KMS-11 (cell line): ENCODE data around the gene MED26.

Experiments used
- H2AFZ ChIP-seq: fragments of 200-600 bp; sonication (generic); 2 replicates; pipeline ENCODE4 v1.6.1; 2016; ENCODE audit warnings: antibody characterized with exemption, mixed run types, low read depth
- H3K27ac ChIP-seq: fragments of 200-600 bp; sonication (generic); 2 replicates; pipeline ENCODE4 v1.6.1; 2016; ENCODE audit warnings: mild to moderate bottlenecking, mixed run types
- H3K27me3 ChIP-seq: fragments of 200-600 bp; sonication (generic); 2 replicates; pipeline ENCODE4 v1.6.1; 2017; ENCODE audit warnings: mild to moderate bottlenecking, low read depth, mixed run types, moderate library complexity; ENCODE audit not compliant: insufficient read depth
- H3K36me3 ChIP-seq: fragments of 200-600 bp; sonication (generic); 2 replicates; pipeline ENCODE4 v1.6.1; 2017; ENCODE audit warnings: mild to moderate bottlenecking, mixed run types; ENCODE audit not compliant: insufficient read depth
- H3K4me1 ChIP-seq: fragments of 200-600 bp; sonication (generic); 2 replicates; pipeline ENCODE4 v1.6.1; 2016; ENCODE audit warnings: mild to moderate bottlenecking, low read depth, mixed run types; ENCODE audit not compliant: poor library complexity, severe bottlenecking
- H3K4me2 ChIP-seq: fragments of 200-600 bp; sonication (generic); 2 replicates; pipeline ENCODE4 v1.7.0; 2016; ENCODE audit warnings: mild to moderate bottlenecking, mixed run types
- H3K4me3 ChIP-seq: fragments of 200-600 bp; sonication (generic); IDR thresholded peaks from 2 replicates; pipeline ENCODE4 v1.6.1; 2017; ENCODE audit warnings: low read depth, low read length, mixed read lengths; ENCODE audit not compliant: insufficient read depth
- H3K79me2 ChIP-seq: fragments of 200-600 bp; sonication (generic); 2 replicates; pipeline ENCODE4 v1.6.1; 2016; ENCODE audit warnings: low read depth, mixed run types; ENCODE audit not compliant: insufficient read depth
- H3K9ac ChIP-seq: fragments of 200-600 bp; sonication (generic); 2 replicates; pipeline ENCODE4 v1.6.1; 2016; ENCODE audit warnings: mild to moderate bottlenecking, mixed run types
- H4K20me1 ChIP-seq: fragments of 200-600 bp; sonication (generic); 2 replicates; pipeline ENCODE4 v1.6.1; 2016; ENCODE audit warnings: mild to moderate bottlenecking, mixed run types; ENCODE audit not compliant: insufficient read depth
- CTCF ChIP-seq: fragments of 200-600 bp; sonication (generic); conservative IDR thresholded peaks from 2 replicates; pipeline ENCODE4 v1.6.1; 2017; ENCODE audit warnings: low read depth, mild to moderate bottlenecking, antibody characterized with exemption, low read length, moderate library complexity, mixed read lengths

Gene MED26

GRCh38 chr19:16631465-16631864 is 3.5 kb upstream of the MED26 start:
- no peak overlapping the region for H3K4me2 ChIP-seq
- H3K4me1 ChIP-seq, result peaks cover 33% of the 10 kb centered on the region
- H3K4me3 ChIP-seq, result no peak overlapping the region
- no peak overlapping the region for H3K9ac ChIP-seq
- no peaks in the 10 kb centered on the region for H3K27me3 ChIP-seq
- peaks cover 25% of the 10 kb centered on the region for H3K79me2 ChIP-seq
- H3K36me3 ChIP-seq, result no peaks in the 10 kb centered on the region
- TF ChIP-seq CTCF, result no peak
- 0 out of 2 replicates have a peak, but pooled peaks cover 1% of the 10 kb centered on the region for H4K20me1 ChIP-seq
- no peak overlapping the region for H3K27ac ChIP-seq
- no peak overlapping the region for H2AFZ ChIP-seq

- peak overlapping the region; percentile 48; the same call in 1 of the 2 replicates for H2AFZ ChIP-seq
- H3K79me2 ChIP-seq, result peaks cover 48% of the 10 kb centered on the region
- no peaks in the 10 kb centered on the region for H3K36me3 ChIP-seq
These were observed 1.1 kb upstream of the MED26 start for GRCh38 chr19:16628984-16629691.

GRCh38 chr19:16627928-16628182 is 149 bp downstream of the MED26 start:
- H3K9ac ChIP-seq, result peak overlapping the region; percentile 72
- H3K36me3 ChIP-seq, result no peaks in the 10 kb centered on the region
- TF ChIP-seq CTCF, result no peak
- peaks cover 12% of the 10 kb centered on the region; the same call in 1 of the 2 replicates for H4K20me1 ChIP-seq
- peaks cover 61% of the 10 kb centered on the region for H3K79me2 ChIP-seq
- H3K27ac ChIP-seq, result peak overlapping the region; percentile 44
- H3K27me3 ChIP-seq, result no peaks in the 10 kb centered on the region
- peak overlapping the region; percentile 86; the same call in 1 of the 2 replicates for H3K4me2 ChIP-seq
- no peak overlapping the region for H3K4me3 ChIP-seq
- H3K4me1 ChIP-seq, result peaks cover 64% of the 10 kb centered on the region
- H2AFZ ChIP-seq, result no peak overlapping the region

More at GRCh38 chr19:16628984-16629691, 1.1 kb upstream of the MED26 start:
- Histone ChIP-seq H3K27me3 (no peaks in the 10 kb centered on the region), H3K9ac (peak overlapping the region; percentile 90), H3K4me3 (no peak overlapping the region), H3K4me2 (peak overlapping the region; percentile 96), H4K20me1 (peaks cover 12% of the 10 kb centered on the region; the same call in 1 of the 2 replicates), H3K27ac (peak overlapping the region; percentile 96), H3K4me1 (peaks cover 56% of the 10 kb centered on the region)
- TF ChIP-seq CTCF, result 0 out of 2 replicates have a peak, but pooled peaks have one; percentile 17

DNA sequence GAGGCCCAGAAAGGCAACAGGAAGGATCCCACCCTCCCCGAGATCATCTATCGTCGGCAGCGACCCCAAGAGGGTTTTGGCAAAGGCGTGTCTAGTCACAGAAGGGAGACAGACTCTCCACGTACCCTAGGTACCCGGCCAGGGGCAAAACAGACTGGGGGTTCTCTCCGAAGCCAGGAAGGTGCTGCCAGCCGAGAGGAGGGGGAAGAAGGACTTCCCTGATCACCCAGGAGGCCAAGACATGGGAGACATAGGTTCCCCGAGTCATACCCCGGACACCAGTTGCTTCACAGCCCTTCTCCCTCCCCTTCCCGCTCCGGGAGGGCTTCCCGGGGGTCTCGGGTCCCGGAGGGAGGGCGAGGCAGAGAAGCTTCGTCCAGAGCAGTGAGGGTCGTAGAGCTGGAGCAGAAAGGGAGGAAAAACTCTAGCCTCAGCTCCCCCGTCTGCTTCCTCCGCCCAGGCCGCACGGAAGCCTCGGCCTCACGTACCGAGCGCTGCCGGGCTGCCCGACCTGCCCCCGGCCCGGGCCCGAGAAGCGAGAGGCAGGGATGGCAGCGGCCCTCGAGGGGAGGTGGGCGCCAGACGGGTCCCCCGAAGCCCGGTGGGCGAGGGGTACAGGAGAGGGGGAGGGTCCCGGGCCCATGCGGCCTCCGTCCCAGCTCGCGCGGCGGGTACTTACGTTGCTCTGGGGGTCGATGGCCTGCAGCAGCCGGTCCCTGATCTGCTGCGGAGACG is 644 bp downstream of the MED26 start:
- peak overlapping the region; percentile 72 for H3K9ac ChIP-seq
- peaks cover 12% of the 10 kb centered on the region; the same call in 1 of the 2 replicates for H4K20me1 ChIP-seq
- peak overlapping the region; percentile 44 for H3K27ac ChIP-seq
- TF ChIP-seq CTCF, result no peak
- H2AFZ ChIP-seq, result no peak overlapping the region
- peaks cover 59% of the 10 kb centered on the region for H3K4me1 ChIP-seq
- no peaks in the 10 kb centered on the region for H3K36me3 ChIP-seq
- peaks cover 63% of the 10 kb centered on the region for H3K79me2 ChIP-seq
- no peaks in the 10 kb centered on the region for H3K27me3 ChIP-seq
- no peak overlapping the region for H3K4me3 ChIP-seq
- H3K4me2 ChIP-seq, result peak overlapping the region; percentile 86
